ENCODE data around the gene TCF7L2.

The TCF7L2 gene

GRCh38 chr10:112966194-112966855, 16.3 kb downstream of the TCF7L2 start:
- no peak for DNase-seq (ENCODE audit: low read depth)

DNA sequence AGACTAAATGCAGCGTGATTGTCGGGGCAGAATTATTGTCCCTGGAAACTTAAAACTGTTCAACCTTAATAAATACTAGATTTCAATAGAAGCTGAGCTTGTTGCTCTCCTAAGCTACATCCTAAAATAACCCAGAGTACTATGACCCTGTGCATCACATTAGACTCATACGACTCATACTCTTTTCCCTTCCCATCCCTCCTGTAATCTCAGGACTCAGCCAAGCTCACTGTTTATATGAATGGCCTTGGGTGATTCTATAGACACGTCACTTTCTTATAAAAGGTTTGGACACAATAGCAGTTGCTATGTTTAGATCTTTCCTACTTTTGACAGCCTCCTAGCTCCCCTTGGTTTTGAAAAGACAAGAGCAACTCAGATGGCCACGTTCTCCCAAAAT, 17.2 kb downstream of the TCF7L2 start:
- DNase-seq (ENCODE audit: low read depth): no peak

DNA sequence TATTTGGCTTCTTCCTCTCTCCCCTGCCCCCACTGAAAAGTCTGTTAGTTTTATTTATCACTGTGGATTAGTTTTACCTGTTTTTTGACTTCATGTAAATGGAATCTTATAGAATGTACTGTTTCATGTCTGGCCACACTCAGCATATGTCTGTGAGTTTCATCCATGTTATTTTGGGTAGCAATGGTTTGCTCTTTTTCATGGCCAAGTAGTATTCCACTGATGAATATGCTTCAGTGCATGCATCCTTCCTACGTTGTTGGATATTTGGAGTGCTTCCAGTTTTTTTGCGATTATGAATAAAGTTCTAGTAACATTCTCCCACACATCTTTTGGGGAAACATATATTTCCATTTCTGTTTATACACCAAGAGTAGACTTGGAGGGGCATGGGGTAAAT, 19.1 kb downstream of the TCF7L2 start:
- no peak for DNase-seq (ENCODE audit: low read depth)

DNA sequence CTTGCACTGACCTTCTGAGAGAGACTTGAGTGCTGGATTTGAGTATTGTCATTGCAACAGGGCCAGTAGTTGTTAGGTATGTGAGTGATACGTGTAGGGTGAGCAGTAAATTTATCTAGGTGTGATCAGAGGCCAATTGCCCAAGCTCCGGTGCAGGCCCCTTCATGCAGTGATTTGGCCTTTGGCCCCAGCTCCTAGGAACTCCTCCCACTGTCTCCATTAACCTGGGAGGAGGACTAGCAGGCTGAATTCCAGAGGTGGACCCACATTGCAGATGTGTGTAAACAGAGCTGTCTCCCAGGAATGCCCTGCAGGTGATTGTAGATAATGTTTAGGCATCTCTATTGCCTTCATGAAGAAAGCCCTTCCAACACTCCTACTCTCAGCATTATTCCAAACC, 19.5 kb downstream of the TCF7L2 start:
- DNase-seq (ENCODE audit: low read depth): no peak

- DNase-seq (ENCODE audit: low read depth): no peak
Observed at GRCh38 chr10:112970021-112970420, 20.0 kb downstream of the TCF7L2 start.

GRCh38 chr10:112972606-112973005, 22.6 kb downstream of the TCF7L2 start:
- DNase-seq (ENCODE audit: low read depth): no peak

GRCh38 chr10:112973046-112973445, 23.0 kb downstream of the TCF7L2 start:
- DNase-seq (ENCODE audit: low read depth): no peak

DNA sequence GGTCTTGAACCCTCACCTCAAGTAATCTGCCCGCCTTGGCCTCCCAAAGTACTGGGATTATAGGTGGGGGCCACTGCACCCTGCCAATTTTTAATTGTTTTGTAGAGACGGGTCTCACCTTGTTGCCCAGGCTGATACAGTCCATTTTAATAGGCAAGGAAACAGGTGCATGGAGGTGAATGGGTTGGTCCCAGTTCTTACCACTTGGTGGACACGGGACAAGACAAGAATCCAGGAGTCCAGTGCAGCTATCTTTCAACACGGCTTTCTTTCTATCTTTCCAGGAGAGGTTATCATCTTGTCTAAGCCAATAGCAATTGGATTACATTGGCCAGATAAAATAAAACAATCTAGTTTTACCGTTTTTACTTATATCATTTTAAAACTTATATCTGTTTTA, 23.8 kb downstream of the TCF7L2 start:
- DNase-seq (ENCODE audit: low read depth): no peak

- no peak for DNase-seq (ENCODE audit: low read depth)
Observed at GRCh38 chr10:112977426-112977898, 27.4 kb downstream of the TCF7L2 start.

DNA sequence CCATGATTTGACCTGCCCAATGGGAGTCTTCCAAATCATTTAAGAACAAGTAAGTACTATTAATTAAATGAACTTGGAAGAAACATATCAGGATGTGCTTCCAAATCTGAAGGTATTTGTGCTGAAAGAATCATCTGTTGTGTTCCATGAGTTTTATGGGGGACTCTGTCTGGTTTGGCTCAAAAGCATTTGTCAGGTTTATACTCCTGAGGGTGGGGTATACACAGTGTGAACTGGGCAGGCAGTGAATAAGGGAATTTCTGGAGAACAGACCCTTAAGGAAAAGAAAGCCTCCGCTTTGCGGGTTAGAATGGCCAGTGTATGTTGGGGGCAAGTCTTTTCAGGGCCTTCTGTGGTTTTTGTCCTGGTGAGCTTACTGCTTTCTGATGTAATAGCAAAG, 29.9 kb downstream of the TCF7L2 start:
- no peak for DNase-seq (ENCODE audit: low read depth)

GRCh38 chr10:112980937-112981336, 30.9 kb downstream of the TCF7L2 start:
- no peak for DNase-seq (ENCODE audit: low read depth)

DNA sequence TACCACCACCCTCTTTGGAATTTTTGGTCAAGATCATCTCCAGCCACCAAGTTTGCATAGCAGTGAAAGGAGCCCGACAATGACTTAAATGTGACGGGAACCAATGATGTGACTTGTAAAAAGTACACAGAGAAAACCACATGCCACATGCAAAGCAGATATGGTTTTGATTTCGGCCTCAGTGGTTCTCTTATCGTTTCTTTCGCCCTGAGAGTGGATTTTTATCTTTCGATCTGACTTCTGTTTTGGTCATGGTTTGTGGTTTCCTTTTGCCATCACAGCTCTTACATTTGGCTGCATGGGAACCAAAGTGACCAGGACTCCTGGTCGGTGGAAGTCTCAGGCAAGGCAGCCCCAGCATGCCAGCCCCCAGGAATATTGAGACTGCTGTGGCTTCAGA, 31.5 kb downstream of the TCF7L2 start:
- no peak for DNase-seq (ENCODE audit: low read depth)

DNA sequence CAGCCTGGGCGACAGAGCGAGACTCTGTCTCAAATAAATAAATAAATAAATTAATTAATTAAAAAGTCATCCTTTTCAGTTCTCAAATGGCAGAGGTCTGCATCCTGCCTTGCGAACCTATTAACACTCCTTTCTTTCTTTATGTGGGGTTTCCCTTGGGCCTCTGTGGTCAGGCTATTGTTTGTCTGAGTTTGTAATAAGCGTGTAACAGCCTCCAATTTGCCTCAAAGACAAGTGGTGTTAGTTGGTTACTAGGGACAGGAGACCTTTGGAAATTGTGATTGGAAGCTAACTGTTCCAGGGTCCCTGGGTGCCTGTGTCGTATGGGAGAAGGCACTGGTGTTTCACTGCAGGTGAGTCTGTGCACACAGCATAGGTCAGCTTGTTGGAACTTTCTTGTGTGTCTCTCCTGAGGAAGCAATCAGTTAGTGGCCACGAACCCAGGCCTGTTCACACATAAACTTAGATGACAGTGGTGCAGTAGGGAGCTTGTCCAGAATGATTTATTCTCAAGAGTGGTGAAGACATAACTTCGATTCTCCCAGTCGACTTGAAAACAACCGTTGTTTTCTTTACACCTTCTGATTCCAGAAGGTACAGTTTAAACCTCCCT, 33.5 kb downstream of the TCF7L2 start:
- no peak for DNase-seq (ENCODE audit: low read depth)

GRCh38 chr10:112984756-112985155, 34.7 kb downstream of the TCF7L2 start:
- no peak for DNase-seq (ENCODE audit: low read depth)

DNA sequence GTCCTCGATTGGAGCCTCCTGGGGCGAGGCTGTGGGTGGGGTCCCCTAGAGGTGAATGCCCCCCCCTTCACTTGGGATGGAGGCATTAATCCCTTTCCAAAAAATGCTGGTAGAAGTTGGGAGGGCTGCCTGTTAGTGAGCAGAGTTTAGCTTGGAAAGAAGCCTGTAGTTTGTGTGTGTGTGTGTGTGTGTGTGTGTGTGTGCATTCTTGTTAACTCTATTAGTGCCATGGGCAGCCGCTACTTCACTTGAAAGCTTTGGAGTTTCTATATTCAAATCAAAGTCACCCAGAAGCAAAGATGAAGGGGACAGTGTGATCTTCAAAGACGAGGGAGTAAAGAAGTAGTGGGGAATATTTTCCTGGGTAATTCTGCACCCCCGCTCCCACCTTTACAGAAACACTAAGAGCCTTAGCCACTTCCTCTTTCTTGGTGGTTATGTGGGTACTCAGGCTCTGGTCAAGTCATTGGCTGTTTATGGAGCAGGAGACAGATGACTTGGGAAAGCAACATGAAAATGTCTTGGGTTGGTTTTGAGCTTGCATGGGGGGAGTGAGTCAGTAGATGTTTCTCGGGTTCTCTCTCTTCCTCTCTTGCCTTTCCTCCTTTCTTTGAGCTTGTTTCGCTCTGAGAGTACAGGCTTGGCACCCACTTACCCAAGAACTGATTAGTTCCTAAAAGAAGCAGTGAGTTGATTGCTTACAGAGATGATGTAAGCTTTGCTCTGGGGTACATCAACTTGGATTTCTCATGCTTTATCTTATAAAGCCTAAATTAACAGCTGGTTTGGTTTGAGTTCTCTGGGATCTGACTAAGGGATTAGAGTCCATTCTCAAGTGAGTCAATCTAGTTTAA, 35.9 kb downstream of the TCF7L2 start:
- no peak for DNase-seq (ENCODE audit: low read depth)

GRCh38 chr10:112986544-112987190, 36.6 kb downstream of the TCF7L2 start:
- no peak for DNase-seq (ENCODE audit: low read depth)

DNA sequence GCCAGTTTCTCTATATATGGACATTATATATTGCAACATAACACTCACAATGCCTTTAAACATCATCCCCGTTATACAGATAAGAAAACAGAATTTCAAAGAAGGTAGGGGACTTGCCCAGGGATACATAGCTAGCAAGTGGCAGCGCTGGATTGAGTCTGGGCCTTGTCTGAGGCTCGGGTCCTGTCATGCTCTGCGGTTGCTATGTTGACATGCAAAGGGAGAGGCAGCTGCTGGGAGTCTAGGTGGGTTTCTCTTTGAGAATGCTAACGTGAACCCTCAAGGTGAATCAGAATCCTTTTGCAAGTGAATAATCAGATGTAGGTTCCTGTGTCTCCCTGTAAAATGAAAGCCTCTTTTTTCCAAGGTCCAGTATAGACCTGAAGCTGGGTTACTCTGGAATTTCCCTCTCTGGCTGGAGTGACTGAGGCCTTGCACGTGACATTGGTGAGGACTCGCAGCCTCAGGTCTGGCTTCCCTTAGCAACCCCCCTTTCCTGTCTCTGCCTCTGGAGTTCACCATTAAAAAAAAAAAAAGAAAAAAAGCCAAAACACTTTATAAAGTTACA, 38.9 kb downstream of the TCF7L2 start:
- no peak for DNase-seq (ENCODE audit: low read depth)

DNA sequence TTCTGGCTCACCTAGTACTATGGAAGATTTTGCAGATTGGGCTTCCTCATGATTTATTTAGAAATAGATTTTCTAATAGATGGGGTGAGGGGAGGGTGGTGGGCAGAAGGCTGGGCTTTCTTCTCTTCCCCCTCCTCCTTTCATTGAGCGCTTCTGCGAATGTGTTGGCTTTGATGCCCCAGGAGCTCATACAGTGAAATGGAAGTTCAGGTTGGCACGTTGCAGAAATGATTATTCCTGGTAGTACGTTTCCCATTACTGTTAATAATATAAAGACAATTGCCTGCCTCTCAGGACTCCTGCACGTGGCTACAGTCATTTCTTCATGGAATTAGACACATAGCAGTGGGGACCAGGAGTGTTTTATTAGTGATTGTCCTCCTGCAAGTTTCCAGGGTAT, 39.8 kb downstream of the TCF7L2 start:
- no peak for DNase-seq (ENCODE audit: low read depth)

GRCh38 chr10:112990271-112990670, 40.2 kb downstream of the TCF7L2 start:
- no peak for DNase-seq (ENCODE audit: low read depth)

DNA sequence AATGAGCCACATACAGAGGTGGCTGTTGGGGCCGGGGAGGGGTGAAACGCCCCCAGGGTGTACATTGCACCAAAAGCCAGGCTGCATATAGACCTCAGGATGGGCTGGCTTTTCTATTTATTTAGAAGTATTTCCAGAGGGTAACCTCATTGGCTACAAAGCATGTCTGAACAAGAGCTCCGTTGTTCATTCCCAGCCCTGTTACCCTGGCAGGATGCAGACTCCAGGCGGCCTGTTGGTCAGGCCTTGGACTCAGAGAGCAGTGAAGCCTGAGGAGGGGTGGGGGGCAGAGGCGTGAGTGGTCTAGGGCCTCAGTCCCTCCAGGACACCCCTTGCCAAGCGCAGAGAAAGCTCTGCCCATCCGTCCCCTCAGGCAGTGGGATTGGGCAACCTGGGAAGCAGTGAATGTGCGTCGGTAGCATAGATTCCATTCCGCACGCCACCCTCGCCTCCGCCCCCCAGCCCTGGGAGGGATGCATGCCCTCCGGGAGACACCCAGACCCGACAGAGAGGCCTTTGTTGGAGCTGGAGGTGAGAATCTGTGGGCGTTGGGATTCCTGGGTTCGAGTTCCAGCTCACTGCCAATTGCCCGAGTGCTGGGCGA, 41.9 kb downstream of the TCF7L2 start:
- DNase-seq (ENCODE audit: low read depth): no peak

DNA sequence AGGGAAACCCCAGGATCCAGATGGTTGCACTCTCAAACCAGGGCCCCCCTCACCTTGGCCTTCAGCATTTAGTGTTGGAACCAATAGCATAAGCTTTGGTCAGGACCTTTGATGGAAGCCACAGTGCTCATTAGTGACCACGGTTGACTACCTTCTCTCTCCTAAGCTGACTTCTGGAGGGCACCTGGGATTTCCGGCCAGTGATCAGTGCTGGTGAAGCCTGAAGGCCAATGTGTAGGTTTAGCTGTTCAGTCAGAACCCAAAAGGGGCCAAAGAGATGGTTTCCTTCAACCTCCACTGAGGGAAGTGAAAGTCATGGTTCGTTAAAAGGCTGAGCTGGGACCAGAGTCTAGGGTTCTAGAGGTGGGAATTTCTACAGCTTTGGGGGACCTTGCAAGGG, 46.4 kb downstream of the TCF7L2 start:
- DNase-seq (ENCODE audit: low read depth): no peak

GRCh38 chr10:112999102-112999501, 49.1 kb downstream of the TCF7L2 start:
- no peak for DNase-seq (ENCODE audit: low read depth)
